HL-60 (cell line): ENCODE measurements around the gene TMEM52B.

Experiments used
- DNase-seq, 2 experiments: peaks; one replicate each; pipeline ENCODE4 v3.0.0-alpha.2; 2010 to 2020; ENCODE audit warnings: low read depth in 1 of 2, low spot score in 1 of 2
- H3K27ac ChIP-seq: fragments of 250-450 bp; sonication (Bioruptor Pico); replicated peaks from 2 replicates; pipeline ENCODE4 v1.5.1; 2020; ENCODE audit warnings: mild to moderate bottlenecking, moderate library complexity
- H3K27me3 ChIP-seq: fragments of 250-450 bp; sonication (Bioruptor Pico); 2 replicates; pipeline ENCODE4 v1.5.1; 2021; ENCODE audit warnings: mild to moderate bottlenecking, moderate library complexity; ENCODE audit not compliant: insufficient read depth, poor library complexity, severe bottlenecking
- H3K4me3 ChIP-seq: replicated peaks from 2 replicates; pipeline ENCODE4 v1.5.1; 2011; ENCODE audit warnings: mild to moderate bottlenecking, control low read depth, low read length; ENCODE audit not compliant: insufficient read depth
- GABPA ChIP-seq: IDR thresholded peaks from 2 replicates; pipeline ENCODE4 v1.6.1; 2012; ENCODE audit warnings: low read depth
- POLR2AphosphoS5 ChIP-seq: IDR thresholded peaks from 2 replicates; pipeline ENCODE4 v1.6.1; 2012; ENCODE audit warnings: low read depth
- REST ChIP-seq: IDR thresholded peaks from 2 replicates; pipeline ENCODE4 v1.6.1; 2012; ENCODE audit warnings: low read depth; ENCODE audit not compliant: insufficient replicate concordance
- SPI1 ChIP-seq: IDR thresholded peaks from 2 replicates; pipeline ENCODE4 v1.6.1; 2012; ENCODE audit warnings: low read depth, mild to moderate bottlenecking, borderline replicate concordance
- TF ChIP-seq, protein P1 (sequence below): IDR thresholded peaks from one replicate; pipeline ENCODE4 v1.5.1; 2011; ENCODE audit warnings: low read length, control low read depth, inconsistent platforms; ENCODE audit not compliant: insufficient read depth

Gene TMEM52B

GRCh38 chr12:10153271-10154144 is 25.3 kb upstream of the TMEM52B start:
- Histone ChIP-seq H3K27ac (0 out of 2 replicates have a peak overlapping the region, but pooled peaks have one; percentile 2), H3K27me3 (no peaks in the 10 kb centered on the region), H3K4me3 (peak overlapping the region; percentile 49)
- peak in 1 of 2 experiments; percentile 64 for DNase-seq
- TF ChIP-seq, protein P1, sequence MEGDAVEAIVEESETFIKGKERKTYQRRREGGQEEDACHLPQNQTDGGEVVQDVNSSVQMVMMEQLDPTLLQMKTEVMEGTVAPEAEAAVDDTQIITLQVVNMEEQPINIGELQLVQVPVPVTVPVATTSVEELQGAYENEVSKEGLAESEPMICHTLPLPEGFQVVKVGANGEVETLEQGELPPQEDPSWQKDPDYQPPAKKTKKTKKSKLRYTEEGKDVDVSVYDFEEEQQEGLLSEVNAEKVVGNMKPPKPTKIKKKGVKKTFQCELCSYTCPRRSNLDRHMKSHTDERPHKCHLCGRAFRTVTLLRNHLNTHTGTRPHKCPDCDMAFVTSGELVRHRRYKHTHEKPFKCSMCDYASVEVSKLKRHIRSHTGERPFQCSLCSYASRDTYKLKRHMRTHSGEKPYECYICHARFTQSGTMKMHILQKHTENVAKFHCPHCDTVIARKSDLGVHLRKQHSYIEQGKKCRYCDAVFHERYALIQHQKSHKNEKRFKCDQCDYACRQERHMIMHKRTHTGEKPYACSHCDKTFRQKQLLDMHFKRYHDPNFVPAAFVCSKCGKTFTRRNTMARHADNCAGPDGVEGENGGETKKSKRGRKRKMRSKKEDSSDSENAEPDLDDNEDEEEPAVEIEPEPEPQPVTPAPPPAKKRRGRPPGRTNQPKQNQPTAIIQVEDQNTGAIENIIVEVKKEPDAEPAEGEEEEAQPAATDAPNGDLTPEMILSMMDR = peak; percentile 40
- TF ChIP-seq SPI1 = no peak
- no peak for TF ChIP-seq GABPA
- TF ChIP-seq POLR2AphosphoS5 = no peak
- TF ChIP-seq REST = no peak

GRCh38 chr12:10154145-10154496 is 24.7 kb upstream of the TMEM52B start:
- TF ChIP-seq POLR2AphosphoS5 = no peak
- TF ChIP-seq, protein P1 = no peak
- no peak for TF ChIP-seq GABPA
- TF ChIP-seq SPI1 = no peak
- TF ChIP-seq REST = no peak
- Histone ChIP-seq H3K4me3 (no peak overlapping the region; the same call in 1 of the 2 replicates), H3K27me3 (no peaks in the 10 kb centered on the region), H3K27ac (no peak overlapping the region)
- DNase-seq = no peak

DNA sequence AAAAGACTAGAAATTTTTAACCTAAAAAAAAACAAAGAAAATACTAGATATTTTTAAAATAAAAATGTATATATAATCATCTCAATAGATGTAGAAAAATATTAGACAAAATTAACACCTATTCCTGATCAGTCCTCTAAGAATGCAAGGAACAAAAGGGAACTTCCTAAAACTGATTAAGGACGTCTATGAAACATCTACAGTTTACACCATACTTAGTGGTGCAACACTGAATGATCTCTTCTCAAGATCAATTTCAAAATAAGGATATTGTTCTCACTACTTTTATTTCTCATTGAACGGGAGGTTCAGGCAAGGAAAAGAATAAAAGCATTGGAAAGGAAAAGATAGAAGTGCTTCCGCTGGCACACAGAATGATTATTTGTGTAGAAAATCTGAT is 22.9 kb upstream of the TMEM52B start:
- DNase-seq = no peak
- TF ChIP-seq, protein P1 = no peak
- TF ChIP-seq REST = no peak
- TF ChIP-seq GABPA = no peak
- no peak for TF ChIP-seq POLR2AphosphoS5
- no peak for TF ChIP-seq SPI1
- Histone ChIP-seq H3K4me3 (no peak overlapping the region), H3K27ac (no peak overlapping the region), H3K27me3 (no peaks in the 10 kb centered on the region)
